GM18511 (cell line): Measurements from ENCODE around the gene PAPOLB.

Source experiments
- ATAC-seq: cut with Tn5 transposase; IDR thresholded peaks from one replicate; pipeline ENCODE4 v1.9.1; 2021; ENCODE audit warnings: mild to moderate bottlenecking, moderate library complexity; ENCODE audit not compliant: unreplicated experiment

The PAPOLB gene

GRCh38 chr7:4878336-4879335, 16.8 kb upstream of the PAPOLB start:
- ATAC-seq, result no peak

DNA sequence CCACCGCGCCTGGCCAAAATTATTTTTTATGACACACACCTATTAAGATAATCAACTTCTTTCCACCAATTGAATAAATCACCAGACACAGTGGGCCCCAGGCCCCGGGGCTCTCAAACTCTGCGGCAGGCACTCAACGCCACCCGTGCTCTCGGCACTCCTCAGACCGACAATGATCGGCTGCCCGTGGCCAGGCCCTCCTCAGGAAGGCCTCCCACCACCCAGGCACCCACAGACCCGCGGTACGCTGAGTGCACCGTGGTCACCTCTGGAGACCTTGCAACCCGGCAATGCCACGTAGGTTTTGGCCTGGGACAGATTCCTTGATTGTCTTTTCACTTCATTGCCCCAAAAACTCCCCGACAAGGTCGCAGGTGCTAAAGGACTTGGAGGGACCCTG, 14.8 kb upstream of the PAPOLB start:
- no peak for ATAC-seq

GRCh38 chr7:4875391-4875790, 13.6 kb upstream of the PAPOLB start:
- ATAC-seq, result no peak

DNA sequence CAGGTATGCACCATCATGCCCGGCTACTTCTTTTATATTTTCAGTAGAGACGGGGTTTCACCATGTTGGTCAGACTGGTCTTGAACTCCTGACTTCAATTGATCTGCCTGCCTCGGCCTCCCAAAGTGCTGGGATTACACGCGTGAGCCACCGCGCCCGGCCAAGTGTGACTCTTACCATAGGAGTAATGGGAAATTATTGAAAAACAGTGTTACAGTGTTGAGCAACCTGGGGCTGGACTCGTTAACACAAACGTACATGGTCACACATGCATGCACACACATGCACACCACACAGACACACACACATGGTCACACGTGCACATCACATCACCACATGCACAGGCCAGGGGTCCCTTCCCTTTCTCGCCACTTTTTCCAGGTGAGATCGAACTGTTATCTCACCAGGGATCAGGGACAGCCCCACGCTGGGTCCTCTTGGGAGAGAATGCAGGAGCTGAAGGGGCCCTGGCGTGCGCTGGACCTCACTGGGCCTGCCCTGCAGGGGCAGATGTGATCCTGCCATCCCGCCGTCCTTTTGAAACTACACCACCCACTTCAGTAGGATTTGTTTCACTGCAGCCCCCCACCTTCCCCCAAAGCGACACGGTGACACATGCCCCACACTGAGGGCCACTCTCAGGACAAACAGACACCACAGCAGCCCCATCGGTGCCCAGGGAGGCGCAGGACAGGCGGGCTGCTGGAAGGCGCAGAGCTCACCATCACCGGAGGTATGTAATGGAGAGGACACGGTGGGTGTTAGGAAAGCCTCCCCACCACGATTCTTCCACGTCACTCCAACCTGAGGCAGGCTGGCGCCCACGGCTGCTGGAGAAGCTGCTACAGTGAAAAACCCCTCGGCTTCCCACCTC, 11.5 kb upstream of the PAPOLB start:
- ATAC-seq, result no peak

GRCh38 chr7:4871930-4872675, 10.3 kb upstream of the PAPOLB start:
- no peak for ATAC-seq

GRCh38 chr7:4871056-4871680, 9.3 kb upstream of the PAPOLB start:
- ATAC-seq, result no peak

GRCh38 chr7:4868493-4868892, 6.7 kb upstream of the PAPOLB start:
- ATAC-seq, result no peak

DNA sequence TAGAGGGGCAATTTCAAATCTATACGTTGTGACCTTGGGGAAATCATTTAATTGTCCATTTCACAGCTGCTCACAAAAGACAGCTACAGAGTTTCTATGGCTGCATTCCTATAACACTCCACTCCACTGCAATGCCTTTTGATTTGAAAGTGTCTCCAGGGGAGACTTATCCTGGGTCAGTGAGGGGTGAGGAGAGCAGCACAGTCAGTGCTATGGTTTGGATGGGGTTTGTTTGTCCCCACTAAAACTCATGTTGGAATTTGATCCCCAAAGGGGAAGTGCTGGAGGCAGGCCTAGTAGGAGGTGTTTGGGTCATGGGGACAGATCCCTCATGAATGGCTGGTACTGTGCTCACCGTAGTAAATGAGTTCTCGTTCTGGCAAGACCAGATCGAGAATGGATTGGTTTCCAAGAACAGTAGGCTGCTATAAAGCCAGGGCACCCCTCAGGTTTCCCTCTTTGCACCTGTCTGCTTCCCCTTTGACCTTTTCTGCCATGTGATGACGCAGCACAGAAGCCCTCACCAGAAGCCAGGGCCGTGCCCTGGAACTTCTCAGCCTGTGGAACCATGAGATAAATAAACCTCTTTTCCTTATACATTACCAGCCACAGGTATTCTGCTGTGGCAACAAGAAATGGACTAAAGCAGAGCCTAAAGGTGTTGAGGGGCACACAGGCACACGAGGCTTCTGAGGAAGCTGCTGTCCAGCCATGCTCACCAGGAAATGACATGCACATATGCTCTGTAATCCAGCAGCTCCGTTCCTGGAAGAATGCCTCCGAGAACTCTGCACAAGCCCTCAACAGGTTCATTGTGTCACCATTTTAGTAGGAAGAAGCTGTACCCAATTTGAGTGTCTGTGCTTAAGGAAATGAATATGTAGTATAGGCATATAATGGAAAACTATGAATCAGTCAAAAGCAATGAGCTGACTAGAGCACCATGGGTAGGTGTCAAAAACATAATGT, 5.0 kb upstream of the PAPOLB start:
- no peak for ATAC-seq

GRCh38 chr7:4862156-4862555, 326 bp upstream of the PAPOLB start:
- no peak for ATAC-seq

DNA sequence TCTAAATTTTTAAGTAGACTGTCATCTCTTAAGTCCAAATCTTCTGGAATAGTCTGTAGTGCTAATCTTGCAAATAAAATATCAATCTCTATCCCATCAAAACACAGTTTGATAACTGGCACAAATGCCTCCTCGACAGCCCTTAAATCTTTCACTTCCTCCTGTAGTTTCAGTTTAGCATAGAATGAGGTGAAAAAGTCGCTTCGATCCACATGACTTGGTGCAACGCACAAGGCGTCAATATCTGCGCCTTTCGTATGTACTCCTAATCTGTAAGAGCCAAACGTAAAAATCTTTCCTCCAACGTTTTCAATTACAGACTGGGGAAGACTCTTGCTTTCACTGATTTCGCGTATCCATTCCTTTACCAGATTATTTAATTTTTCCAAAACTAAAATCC, 603 bp downstream of the PAPOLB start:
- no peak for ATAC-seq

GRCh38 chr7:4857189-4857588, 4.6 kb downstream of the PAPOLB start:
- no peak for ATAC-seq

DNA sequence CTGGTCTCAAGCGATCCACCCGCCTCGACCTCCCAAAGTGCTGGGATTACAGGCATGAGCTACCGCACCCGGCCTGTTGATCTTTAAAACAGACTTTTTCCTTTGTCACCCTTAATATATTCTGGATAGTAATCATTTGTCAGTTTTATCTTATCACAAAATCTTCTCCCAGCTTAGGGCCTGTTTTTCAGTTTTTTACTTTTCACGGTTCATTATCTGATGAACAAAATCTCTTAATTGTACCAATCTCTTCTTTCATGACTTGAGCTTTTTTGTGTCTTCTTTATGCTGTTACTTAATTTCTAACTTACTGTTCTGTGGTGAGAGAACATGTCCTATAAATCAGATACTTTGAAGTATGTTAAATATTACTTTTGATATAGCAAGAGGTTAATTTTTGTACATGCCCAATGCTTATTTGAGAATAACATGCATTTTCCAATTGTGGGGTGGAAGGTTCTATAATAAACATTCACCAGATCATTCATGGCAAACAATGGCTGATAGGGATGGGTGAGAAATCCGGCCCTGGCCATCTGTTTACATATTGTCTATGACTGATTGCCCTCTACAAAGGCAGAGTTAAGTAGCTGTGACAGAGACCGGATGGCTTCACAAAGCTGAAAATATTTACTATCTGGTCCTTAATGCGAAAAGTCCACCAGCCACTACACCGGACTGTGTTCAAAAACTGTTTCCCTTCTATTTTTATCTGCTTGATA, 5.3 kb downstream of the PAPOLB start:
- no peak for ATAC-seq

GRCh38 chr7:4854916-4855315, 6.9 kb downstream of the PAPOLB start:
- no peak for ATAC-seq

- no peak for ATAC-seq
These were observed 10.1 kb downstream of the PAPOLB start for GRCh38 chr7:4851459-4852422.

GRCh38 chr7:4850262-4850795, 11.5 kb downstream of the PAPOLB start:
- no peak for ATAC-seq

DNA sequence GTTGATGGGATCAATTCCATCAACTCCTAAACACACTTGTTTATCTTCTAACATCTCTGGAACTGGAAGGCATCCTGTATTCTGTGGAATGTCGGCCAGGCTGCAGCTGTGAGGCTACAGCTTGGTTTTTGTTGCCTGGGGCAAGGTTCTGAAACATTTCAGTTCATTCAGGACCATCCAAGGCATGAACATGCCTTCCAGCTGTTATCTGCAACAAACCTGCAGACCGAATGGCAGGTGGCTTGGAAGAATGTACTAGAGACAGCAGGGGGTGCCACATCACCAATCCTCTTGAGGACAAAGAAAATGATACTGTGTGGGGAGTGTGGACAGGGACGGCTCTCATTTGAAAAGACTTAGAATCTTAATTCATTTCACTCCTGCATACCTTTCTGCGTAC, 12.4 kb downstream of the PAPOLB start:
- no peak for ATAC-seq

DNA sequence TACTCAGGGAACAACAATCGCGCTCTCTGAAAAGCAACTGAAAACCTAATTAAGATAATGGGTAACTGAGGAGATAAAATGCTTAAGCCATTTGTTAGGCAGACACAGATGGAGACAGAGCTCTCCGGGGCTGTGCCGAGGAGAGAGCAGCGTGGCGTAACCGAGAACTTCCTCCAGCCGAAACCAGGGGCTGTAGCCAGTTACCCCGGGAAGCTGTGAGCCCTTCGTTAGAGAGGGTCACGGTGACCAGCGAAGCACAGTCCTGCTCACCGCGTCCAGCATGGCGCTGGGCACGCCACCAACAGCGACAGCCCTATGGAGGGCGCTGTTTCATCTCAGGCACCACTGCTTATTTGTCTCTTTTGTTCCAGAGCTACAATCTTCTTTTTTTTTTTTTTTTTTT, 16.1 kb downstream of the PAPOLB start:
- no peak for ATAC-seq
